ENCODE data around the gene RSRC1.

Gene RSRC1

DNA sequence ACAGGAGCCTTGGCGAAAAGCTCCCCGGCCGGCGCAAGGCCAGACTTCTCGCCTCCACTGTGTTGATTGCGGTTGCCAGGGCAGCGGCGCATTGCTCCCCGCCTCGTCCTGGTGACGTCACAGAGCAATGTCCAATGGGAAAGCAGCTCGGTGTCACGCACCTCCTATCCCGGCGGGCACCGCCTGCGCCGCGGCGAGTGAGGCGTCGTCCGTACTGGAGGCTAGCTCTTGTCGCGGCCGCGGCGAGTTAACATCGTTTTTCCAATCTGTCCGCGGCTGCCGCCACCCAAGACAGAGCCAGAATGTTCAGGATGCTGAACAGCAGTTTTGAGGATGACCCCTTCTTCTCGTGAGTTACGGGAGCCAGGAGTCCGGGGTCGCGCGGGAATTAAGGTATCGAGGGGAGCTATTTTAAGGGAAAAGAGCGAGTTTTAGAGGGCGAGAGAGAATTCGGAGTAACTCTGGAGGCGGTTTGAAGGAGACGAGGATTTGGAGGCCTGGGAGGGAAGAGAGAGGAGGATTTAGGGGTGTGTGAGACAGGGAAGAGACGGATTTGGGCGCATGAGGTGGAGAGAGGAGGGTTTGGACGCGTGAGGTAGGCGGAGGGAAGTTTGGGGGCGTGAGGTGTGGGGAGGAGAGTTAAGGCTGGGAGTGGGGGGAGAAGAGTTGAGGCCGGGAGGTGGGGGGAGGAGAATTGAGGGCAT lies 461.3 kb downstream of the RSRC1 start, which contains the start of gene MLF1:
MLF1 (plus strand) TSS at position 196 of the 704 bp plus-strand sequence; CDS start at position 303, 107 bp downstream.
- in situ Hi-C loops (cut with MboI; ENCODE audit: low sequenced_read_pairs) = no loop called here

DNA sequence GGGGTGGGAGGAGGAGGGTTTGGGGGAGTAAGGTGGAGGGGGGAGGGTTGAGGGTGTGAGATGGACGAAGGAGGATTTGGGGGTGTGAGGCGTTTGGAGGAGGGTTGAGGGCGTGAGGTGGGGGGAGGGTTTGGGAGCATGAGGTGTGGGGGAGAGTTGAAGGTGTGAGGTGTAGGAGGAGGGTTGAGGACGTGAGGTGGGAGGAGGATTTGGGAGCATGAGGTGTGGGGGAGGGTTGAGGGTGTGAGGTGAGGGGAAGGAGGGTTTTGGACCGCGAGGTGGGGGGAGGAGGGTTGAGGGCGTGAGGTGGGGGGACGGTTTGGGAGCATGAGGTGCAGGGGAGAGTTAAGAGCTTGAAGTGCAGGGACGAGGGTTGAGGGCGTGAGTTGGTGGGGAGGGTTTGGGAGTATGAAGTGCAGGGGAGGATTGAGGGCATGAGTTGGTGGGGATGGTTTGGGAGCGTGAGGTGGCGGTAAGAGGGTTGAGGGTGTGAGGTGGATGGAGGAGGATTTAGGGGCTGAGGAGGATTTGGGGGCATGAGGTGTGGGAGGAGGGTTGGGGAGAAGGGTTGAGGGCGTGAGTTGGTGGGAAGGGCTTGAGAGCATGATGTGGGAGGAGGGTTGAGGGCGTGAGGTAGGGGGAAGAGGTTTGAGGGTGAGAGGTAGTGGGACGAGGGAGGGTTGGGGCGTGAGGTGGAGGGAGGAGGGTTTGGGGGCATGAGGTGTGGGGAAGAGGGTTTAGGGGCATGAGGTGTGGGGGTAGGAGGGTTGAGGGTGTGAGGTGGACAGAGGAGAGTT lies 462.3 kb downstream of the RSRC1 start:
- in situ Hi-C loops (cut with MboI; ENCODE audit: low sequenced_read_pairs) = no loop called here

DNA sequence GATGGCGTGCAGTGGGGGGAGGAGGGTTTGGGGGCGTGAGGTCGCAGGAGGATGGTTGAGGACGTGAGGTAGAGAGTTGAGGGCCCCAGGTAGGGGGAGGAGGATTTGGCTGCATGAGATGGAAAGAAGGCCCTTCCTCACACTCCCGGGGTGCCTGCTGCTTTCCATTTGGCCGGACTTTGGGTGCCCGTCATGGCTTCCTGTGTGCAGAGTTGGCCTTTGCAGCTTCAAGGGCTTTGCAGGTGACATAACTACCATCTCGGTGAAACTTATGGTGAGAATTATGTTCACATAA lies 462.8 kb downstream of the RSRC1 start:
- in situ Hi-C loops (cut with MboI; ENCODE audit: low sequenced_read_pairs) = no loop called here

DNA sequence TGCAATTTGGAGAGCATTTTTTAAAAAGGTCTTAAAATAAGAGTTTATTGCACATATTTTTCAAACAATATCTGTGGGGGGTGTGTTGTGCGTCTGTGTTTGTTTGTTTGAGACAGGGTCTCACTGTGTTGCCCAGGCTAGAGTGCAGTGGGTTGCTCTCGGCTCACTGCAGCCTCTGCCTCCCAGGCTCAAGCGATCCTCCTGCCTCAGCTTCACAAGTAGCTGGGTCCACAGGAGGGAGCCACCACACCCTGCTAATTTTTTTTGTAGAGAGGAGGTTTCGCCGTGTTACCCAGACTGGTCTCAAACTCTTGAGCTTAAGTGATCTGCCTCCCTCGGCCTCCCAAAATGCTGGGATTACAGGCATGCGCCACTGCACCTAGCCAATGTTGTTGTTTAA lies 463.8 kb downstream of the RSRC1 start:
- in situ Hi-C loops (cut with MboI; ENCODE audit: low sequenced_read_pairs) = no loop called here

DNA sequence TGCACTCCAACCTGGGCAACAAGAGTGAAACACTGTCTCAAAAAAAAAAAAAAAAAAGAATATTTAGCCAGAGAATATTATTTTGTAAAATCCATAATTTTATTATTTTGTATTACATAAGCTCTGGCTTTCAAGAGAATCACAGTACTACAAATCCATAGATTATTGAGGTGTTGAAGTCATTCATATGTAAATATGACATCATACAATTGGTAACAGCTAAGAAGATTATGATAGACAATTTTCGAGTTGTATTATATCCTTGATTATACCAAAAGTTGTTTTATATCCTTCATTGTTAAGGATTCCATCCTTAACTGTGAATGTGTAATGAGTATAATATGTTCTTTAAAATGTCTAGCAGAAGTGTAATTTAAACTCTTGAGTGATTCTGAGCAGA lies 464.8 kb downstream of the RSRC1 start:
- in situ Hi-C loops (cut with MboI; ENCODE audit: low sequenced_read_pairs) = no loop called here

DNA sequence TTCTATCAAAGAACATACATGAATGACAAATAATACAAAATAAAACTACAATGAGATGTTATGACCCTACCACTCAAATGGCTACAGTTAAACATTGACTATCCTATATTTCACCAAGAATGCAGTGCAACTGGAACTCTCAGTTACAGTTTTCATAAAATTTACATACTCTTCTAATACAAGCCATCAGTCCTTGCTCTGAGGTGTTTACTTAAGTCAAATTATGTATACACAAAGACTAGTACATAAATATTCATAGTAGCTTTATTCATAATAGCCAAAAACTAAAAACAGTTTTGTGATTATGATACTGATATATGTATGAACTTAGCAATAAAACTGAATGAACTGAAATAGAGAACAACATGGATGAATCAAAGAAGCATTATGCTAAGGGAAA lies 480.3 kb downstream of the RSRC1 start:
- in situ Hi-C loops (cut with MboI; ENCODE audit: low sequenced_read_pairs) = no loop called here
